Breast epithelium (tissue), 4 donors: Measurements from ENCODE around the gene MEIOSIN. TPM values are rescaled to one million over a fixed set of nuclear protein-coding genes. Genes with fewer than 3 reads are reported as not detected.
A peak's percentile ranks its signal among the peaks of the same experiment; 100 is the strongest.

Source experiments
- DNase-seq, 2 donors: peaks; one replicate each; pipeline ENCODE4 v3.0.0-alpha.2; 2019; ENCODE audit warnings: low spot score in 2 of 2
- H3K27ac ChIP-seq, 2 donors: fragments of 200-600 bp; sonication (generic) in 1 of 2; one replicate each; pipeline ENCODE4 v1.5.1; 2016 to 2019; ENCODE audit warnings: mild to moderate bottlenecking in 1 of 2
- H3K27me3 ChIP-seq, 2 donors: fragments of 200-600 bp; sonication (generic) in 1 of 2; one replicate each; pipeline versions ENCODE4 v1.5.1 to v1.6.0; 2017 to 2019; ENCODE audit warnings: control low read depth in 1 of 2, mild to moderate bottlenecking in 1 of 2
- H3K36me3 ChIP-seq: fragments of 200-600 bp; one replicate; pipeline ENCODE4 v1.5.1; 2019
- H3K4me1 ChIP-seq, 2 donors: fragments of 200-600 bp; sonication (generic); one replicate each; pipeline ENCODE4 v1.5.1; 2016 to 2019; ENCODE audit warnings: control low read depth in 1 of 2
- H3K4me3 ChIP-seq, 3 donors: fragments of 200-600 bp; sonication (generic); 1 replicate in 2 of 3; 2 replicates in 1 of 3; pipeline ENCODE4 v1.5.1; 2016 to 2019; ENCODE audit warnings: mild to moderate bottlenecking in 3 of 3, moderate library complexity in 2 of 3
- H3K9me3 ChIP-seq, 2 donors: fragments of 200-600 bp; sonication (generic) in 1 of 2; one replicate each; pipeline ENCODE4 v1.5.1; 2016 to 2019; ENCODE audit warnings: control low read depth in 1 of 2
- POLR2A ChIP-seq: fragments of 450-650 bp; IDR thresholded peaks from one replicate; pipeline ENCODE4 v1.6.1; 2016; ENCODE audit warnings: antibody characterized with exemption, mild to moderate bottlenecking, moderate library complexity
- POLR2AphosphoS5 ChIP-seq, 3 donors: sonication (generic); formaldehyde crosslinking; IDR thresholded peaks; one replicate each; pipeline ENCODE4 v1.6.1; 2017; ENCODE audit warnings: antibody characterized with exemption in 3 of 3
- intact Hi-C: fragments of 100-400 bp; cut with DNase I; formaldehyde crosslinking; loops from one replicate; pipeline ENCODE4 v1.15.1; 2023; ENCODE audit warnings: low total_unique reads
- total RNA-seq, 3 donors: library from RNA; depleted of rRNA; stranded (reverse); fragments of >200 nt; gene quantifications; one replicate each; pipeline ENCODE4 v1.1.0, GENCODE V29; 2016
- TF ChIP-seq, protein P1 (sequence below), 3 donors: fragments of 450-650 bp; IDR thresholded peaks; one replicate each; pipeline ENCODE4 v1.5.1; 2016 to 2017; ENCODE audit warnings: antibody characterized with exemption in 3 of 3, mild to moderate bottlenecking in 3 of 3, moderate library complexity in 3 of 3

MEIOSIN gene
- total RNA-seq, 3 donors from 2014 or later, result not detected

DNA sequence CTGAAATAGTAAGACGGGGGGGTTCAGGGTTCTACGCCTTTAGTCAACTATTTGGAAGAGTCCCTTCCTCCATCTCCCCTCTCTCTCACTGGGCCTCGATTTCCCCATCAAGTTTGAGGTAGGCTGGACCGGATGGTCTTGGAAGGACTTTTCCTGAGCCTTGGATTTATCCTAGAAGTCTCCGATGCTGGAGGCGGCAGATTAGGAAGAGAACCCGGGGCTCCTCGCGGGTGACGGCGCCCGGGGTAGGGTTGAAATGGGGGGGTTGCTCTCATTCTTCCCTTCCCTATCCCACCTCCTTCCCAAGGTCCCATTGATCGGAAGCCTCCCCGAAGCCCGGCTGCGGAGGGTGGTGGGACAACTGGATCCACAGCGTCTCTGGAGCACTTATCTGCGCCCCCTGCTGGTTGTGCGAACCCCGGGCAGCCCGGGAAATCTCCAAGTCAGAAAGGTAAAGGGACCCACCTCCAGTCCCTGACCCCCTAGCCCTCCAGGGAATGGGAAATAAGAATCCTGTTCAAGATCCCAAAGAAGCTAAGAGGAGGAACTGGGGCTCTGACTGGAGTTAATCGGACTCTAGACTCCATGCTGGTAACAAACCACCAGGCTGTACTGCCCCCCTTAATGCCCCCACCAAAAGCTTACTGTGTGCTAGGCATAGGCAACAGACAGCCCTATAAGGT, 40.0 kb upstream of the MEIOSIN start:
- Histone ChIP-seq H3K4me1 (no peaks in the 10 kb centered on the region), H3K36me3 (no peaks in the 10 kb centered on the region), H3K27me3 (no peaks in the 10 kb centered on the region), H3K4me3 (peak overlapping the region; percentile 69 to 90 (median 89)), H3K27ac (peak overlapping the region; percentile 94 to 96), H3K9me3 (no peaks in the 10 kb centered on the region)
- DNase-seq, result peak; percentile 62 to 80
- TF ChIP-seq POLR2AphosphoS5 (IDR thresholded peaks at IDR 0.05), result no peak
- TF ChIP-seq, protein P1, sequence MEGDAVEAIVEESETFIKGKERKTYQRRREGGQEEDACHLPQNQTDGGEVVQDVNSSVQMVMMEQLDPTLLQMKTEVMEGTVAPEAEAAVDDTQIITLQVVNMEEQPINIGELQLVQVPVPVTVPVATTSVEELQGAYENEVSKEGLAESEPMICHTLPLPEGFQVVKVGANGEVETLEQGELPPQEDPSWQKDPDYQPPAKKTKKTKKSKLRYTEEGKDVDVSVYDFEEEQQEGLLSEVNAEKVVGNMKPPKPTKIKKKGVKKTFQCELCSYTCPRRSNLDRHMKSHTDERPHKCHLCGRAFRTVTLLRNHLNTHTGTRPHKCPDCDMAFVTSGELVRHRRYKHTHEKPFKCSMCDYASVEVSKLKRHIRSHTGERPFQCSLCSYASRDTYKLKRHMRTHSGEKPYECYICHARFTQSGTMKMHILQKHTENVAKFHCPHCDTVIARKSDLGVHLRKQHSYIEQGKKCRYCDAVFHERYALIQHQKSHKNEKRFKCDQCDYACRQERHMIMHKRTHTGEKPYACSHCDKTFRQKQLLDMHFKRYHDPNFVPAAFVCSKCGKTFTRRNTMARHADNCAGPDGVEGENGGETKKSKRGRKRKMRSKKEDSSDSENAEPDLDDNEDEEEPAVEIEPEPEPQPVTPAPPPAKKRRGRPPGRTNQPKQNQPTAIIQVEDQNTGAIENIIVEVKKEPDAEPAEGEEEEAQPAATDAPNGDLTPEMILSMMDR (IDR thresholded peaks at IDR 0.05), result peak; percentile 67 to 84 (median 80)
- intact Hi-C loops, result no loop called here

DNA sequence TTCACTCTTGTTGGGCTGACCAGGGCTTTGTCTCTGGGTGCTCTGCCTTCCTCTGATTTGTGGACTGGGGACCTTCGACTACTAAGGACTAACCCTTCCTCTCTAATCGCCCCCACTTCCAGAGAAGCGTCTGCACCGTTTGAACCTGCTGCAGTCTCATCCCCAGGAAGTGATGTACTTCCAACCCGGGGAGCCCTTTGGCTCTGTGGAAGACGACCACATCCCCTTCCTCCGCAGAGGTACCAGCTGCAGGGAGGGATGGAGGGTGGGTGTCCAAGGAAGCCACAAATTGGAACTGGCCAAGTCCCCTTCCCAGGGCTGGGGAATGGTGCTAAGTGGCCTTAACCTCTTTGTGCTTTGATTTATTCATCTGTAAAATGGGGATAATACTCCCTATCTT, 31.6 kb upstream of the MEIOSIN start:
- TF ChIP-seq POLR2AphosphoS5 (IDR thresholded peaks at IDR 0.05), result no peak
- TF ChIP-seq, protein P1 (IDR thresholded peaks at IDR 0.05), result no peak
- no peak for TF ChIP-seq POLR2A
- H3K27ac ChIP-seq, result no peak overlapping the region
- H3K4me1 ChIP-seq, result no peaks in the 10 kb centered on the region
- no peak overlapping the region for H3K4me3 ChIP-seq
- no peaks in the 10 kb centered on the region for H3K27me3 ChIP-seq
- no peak for DNase-seq
- intact Hi-C loops, result no loop called here
- no peaks in the 10 kb centered on the region for H3K9me3 ChIP-seq
- H3K36me3 ChIP-seq, result no peaks in the 10 kb centered on the region

DNA sequence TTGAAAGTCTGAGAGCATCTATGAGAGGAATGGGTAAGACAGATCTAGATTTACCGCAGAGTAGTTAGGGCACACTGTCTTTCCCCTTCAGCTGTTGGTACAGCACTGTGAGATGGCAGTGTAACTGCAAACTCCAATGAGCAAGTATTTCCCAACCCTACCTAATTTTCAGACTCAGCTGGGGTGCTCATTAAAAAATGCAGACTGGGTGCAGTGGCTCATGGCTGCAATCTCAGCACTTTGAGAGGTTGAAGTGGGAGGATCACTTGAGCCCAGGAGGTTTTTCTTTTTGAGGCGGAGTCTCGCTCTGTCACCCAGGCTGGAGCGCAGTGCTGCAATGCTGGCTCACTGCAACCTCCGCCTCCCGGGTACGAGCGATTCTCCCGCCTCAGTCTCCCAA, 28.1 kb upstream of the MEIOSIN start:
- TF ChIP-seq POLR2AphosphoS5 (IDR thresholded peaks at IDR 0.05), result no peak
- TF ChIP-seq, protein P1 (IDR thresholded peaks at IDR 0.05), result no peak
- no peak for TF ChIP-seq POLR2A
- DNase-seq, result no peak
- H3K27ac ChIP-seq, result no peak overlapping the region
- no peaks in the 10 kb centered on the region for H3K27me3 ChIP-seq
- no peaks in the 10 kb centered on the region for H3K9me3 ChIP-seq
- intact Hi-C loops, result no loop called here
- H3K4me3 ChIP-seq, result no peak overlapping the region
- no peaks in the 10 kb centered on the region for H3K36me3 ChIP-seq
- H3K4me1 ChIP-seq, result no peaks in the 10 kb centered on the region

DNA sequence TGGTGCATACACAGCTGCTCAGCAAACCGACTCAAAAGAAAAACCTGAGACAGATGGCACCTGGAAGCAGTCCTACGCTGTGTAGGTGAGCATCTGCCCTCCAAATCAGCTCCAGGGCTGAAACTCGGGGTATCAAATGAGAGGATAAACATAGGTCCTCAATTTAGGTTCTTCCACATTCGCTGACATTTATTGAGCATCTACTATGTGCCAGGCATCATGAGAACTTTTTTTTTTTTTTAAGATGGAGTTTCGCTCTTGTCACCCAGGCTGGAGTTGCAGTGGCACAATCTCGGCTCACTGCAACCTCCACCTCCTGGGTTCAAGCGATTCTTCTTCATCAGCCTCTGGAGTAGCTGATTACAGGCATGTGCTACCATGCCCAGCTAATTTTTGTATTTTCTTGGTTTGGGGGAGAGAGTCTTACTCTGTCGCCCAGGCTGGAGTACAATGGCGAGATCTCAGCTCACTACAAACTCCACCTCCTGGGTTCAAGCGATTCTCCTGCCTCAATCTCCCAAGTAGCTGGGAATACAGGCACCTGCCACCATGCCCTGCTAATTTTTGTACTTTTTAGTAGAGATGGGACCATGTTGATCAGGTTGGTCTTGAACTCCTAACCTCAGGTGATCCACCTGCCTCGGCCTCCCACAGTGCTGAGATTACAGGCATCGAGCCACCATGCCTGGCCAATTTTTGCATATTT, 27.4 kb upstream of the MEIOSIN start:
- Histone ChIP-seq H3K27ac (no peak overlapping the region), H3K4me1 (no peaks in the 10 kb centered on the region), H3K4me3 (no peak overlapping the region), H3K36me3 (no peaks in the 10 kb centered on the region), H3K9me3 (no peaks in the 10 kb centered on the region), H3K27me3 (no peaks in the 10 kb centered on the region)
- intact Hi-C loops, result no loop called here
- no peak for DNase-seq
- TF ChIP-seq, protein P1 (IDR thresholded peaks at IDR 0.05), result no peak
- no peak for TF ChIP-seq POLR2AphosphoS5 (IDR thresholded peaks at IDR 0.05)
- TF ChIP-seq POLR2A, result no peak
